Caco-2 (cell line): ENCODE measurements around the gene IL19. TPM values are rescaled to one million over a fixed set of nuclear protein-coding genes. Genes with fewer than 3 reads are reported as not detected.

Experiments
- BruUV-seq: library from RNA; stranded (reverse); fragments of 400-500 nt; replicated peaks from 2 replicates; lab custom pipeline; 2021; lab: Mats Ljungman, UMichigan
- CTCF ChIA-PET: fragments of 300-600 bp; sonication (Branson Sonifier 250); formaldehyde crosslinking; loops from one replicate; lab custom pipeline; 2022; ENCODE audit warnings: antibody characterized with exemption; lab: Charles Lee
- POLR2A ChIA-PET: fragments of 300-600 bp; sonication (Branson Sonifier 250); formaldehyde crosslinking; loops from one replicate; lab custom pipeline; 2022; ENCODE audit warnings: antibody characterized with exemption; lab: Charles Lee
- DNase-seq, 2 experiments: peaks; one replicate each; pipeline versions ENCODE4 v3.0.0 to v3.0.0-alpha.2; 2020 to 2022
- H3K27me3 ChIP-seq: replicated peaks from 2 replicates; pipeline ENCODE4 v1.6.0; 2011; ENCODE audit warnings: low read length; ENCODE audit not compliant: control insufficient read depth, insufficient read depth
- H3K36me3 ChIP-seq: 2 replicates; pipeline ENCODE4 v1.5.1; 2011; ENCODE audit warnings: low read length; ENCODE audit not compliant: control insufficient read depth, insufficient read depth
- H3K4me1 ChIP-seq: fragments of 250-450 bp; sonication (Bioruptor Pico); 2 replicates; pipeline ENCODE4 v1.5.1; 2020; ENCODE audit warnings: mild to moderate bottlenecking
- H3K4me3 ChIP-seq: 2 replicates; pipeline ENCODE4 v1.5.1; 2011; ENCODE audit warnings: low read depth, mild to moderate bottlenecking, control low read depth, low read length
- H3K9me3 ChIP-seq: fragments of 250-450 bp; sonication (Bioruptor Pico); 2 replicates; pipeline ENCODE4 v1.5.1; 2020; ENCODE audit warnings: mild to moderate bottlenecking, moderate library complexity
- H3K27ac Mint-ChIP-seq: one replicate; pipeline ENCODE4 v1.8.0; 2022; ENCODE audit warnings: mixed read lengths; ENCODE audit not compliant: unreplicated experiment
- H3K27me3 Mint-ChIP-seq: one replicate; pipeline ENCODE4 v1.8.0; 2022; ENCODE audit warnings: mixed read lengths; ENCODE audit not compliant: insufficient read depth, unreplicated experiment
- H3K36me3 Mint-ChIP-seq: one replicate; pipeline ENCODE4 v1.8.0; 2022; ENCODE audit warnings: mild to moderate bottlenecking, mixed read lengths; ENCODE audit not compliant: insufficient read depth, unreplicated experiment
- H3K4me1 Mint-ChIP-seq: one replicate; pipeline ENCODE4 v1.8.0; 2022; ENCODE audit warnings: low read depth, mixed read lengths; ENCODE audit not compliant: unreplicated experiment
- H3K4me3 Mint-ChIP-seq: one replicate; pipeline ENCODE4 v1.8.0; 2022; ENCODE audit warnings: mild to moderate bottlenecking, moderate library complexity, mixed read lengths; ENCODE audit not compliant: unreplicated experiment
- H3K9me3 Mint-ChIP-seq: one replicate; pipeline ENCODE4 v1.8.0; 2022; ENCODE audit warnings: mixed read lengths; ENCODE audit not compliant: unreplicated experiment
- intact Hi-C: fragments of 100-400 bp; cut with micrococcal nuclease; formaldehyde crosslinking; loops from one replicate; pipeline ENCODE4 v1.10.0; 2022; ENCODE audit not compliant: unreplicated experiment
- total RNA-seq: library from RNA; stranded (reverse); gene quantifications from 2 replicates; pipeline ENCODE4 v1.2.3, GENCODE V29; 2022
- TF ChIP-seq, protein P1 (sequence below), 2 experiments: fragments of 200-600 bp in 1 of 2; IDR thresholded peaks; 1 replicate in 1 of 2; 2 replicates in 1 of 2; pipeline versions ENCODE4 v1.5.1 to v1.8.0; 2011 to 2022; ENCODE audit warnings: antibody characterized with exemption in 1 of 2, control low read depth in 1 of 2, inconsistent platforms in 1 of 2, low read depth in 1 of 2, low read length in 1 of 2, mild to moderate bottlenecking in 1 of 2, moderate library complexity in 1 of 2; ENCODE audit not compliant: insufficient read depth in 1 of 2, severe bottlenecking in 1 of 2, unreplicated experiment in 1 of 2

IL19 gene
- total RNA-seq, 1 experiment from 2014 or later, result not detected

DNA sequence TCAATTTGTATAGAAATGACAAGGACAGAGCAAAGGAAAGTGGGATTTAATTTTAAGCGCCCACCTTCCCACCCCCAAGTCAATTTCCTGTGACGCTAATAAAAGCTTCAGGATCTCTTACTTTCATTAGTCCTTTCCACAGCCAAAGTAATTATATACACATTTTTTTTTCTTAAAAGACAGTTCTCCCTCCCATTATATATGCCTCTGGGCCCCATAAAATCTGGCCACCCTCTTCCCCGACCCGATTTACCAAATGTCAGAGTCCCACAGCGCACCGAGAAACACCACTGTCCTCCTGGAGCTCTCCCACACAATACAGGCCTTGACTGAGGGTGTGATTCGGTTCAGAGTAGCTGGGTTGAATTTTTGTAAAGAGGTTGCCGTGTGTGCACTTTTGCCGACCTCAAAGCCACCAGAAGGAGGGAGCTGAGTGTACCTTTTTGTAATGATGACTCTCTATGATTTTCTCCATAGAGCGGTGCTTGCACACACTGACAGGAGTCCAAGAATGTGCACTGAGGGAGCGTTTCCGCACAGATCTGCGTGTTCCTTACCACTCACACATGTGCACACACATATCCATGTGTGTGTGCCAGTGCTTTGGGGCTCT is 27.9 kb downstream of the IL19 start:
- Mint-ChIP-seq H3K27me3 (no peaks in the 10 kb centered on the region), H3K36me3 (no peaks in the 10 kb centered on the region), H3K4me3 (no peak overlapping the region), H3K4me1 (peaks cover 6% of the 10 kb centered on the region), H3K9me3 (no peaks in the 10 kb centered on the region), H3K27ac (no peak overlapping the region)
- TF ChIP-seq, protein P1, sequence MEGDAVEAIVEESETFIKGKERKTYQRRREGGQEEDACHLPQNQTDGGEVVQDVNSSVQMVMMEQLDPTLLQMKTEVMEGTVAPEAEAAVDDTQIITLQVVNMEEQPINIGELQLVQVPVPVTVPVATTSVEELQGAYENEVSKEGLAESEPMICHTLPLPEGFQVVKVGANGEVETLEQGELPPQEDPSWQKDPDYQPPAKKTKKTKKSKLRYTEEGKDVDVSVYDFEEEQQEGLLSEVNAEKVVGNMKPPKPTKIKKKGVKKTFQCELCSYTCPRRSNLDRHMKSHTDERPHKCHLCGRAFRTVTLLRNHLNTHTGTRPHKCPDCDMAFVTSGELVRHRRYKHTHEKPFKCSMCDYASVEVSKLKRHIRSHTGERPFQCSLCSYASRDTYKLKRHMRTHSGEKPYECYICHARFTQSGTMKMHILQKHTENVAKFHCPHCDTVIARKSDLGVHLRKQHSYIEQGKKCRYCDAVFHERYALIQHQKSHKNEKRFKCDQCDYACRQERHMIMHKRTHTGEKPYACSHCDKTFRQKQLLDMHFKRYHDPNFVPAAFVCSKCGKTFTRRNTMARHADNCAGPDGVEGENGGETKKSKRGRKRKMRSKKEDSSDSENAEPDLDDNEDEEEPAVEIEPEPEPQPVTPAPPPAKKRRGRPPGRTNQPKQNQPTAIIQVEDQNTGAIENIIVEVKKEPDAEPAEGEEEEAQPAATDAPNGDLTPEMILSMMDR (IDR thresholded peaks at IDR 0.05; ENCODE audit: insufficient read depth in 1 of 2, low read depth in 1 of 2, low read length in 1 of 2, severe bottlenecking in 1 of 2, unreplicated experiment in 1 of 2), result no peak
- Histone ChIP-seq H3K4me3 (no peak overlapping the region), H3K27me3 (no peaks in the 10 kb centered on the region), H3K36me3 (no peaks in the 10 kb centered on the region), H3K4me1 (no peaks in the 10 kb centered on the region), H3K9me3 (no peaks in the 10 kb centered on the region)
- ChIA-PET POLR2A (no interaction called here), CTCF (interaction anchor here (2.3 kb wide), 1 partner anchor 11 kb away, joined by 7 read pairs; no protein-coding TSS in a partner anchor)
- intact Hi-C loops, result no loop called here
- no peak for DNase-seq
- no TSS peak for BruUV-seq

DNA sequence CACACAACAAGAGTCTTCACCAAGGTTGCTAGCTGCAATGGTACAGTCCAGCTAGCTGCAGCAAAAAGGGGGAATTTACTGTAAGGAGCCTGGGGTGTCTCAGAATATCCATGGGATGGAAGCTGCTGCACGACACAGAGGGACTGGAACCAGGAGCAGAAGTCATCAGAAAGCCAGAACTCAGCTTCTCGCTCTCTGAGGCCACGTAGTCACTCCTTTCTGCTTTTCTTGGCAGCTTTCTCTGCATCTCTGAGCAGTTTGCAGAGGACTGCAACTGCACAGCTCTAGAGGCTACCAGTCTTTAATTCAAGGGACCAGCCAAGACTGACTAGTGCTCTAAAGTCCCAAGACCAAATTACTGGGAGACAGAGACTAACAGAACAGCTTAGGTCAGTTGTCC is 28.7 kb downstream of the IL19 start:
- H3K4me1 Mint-ChIP-seq, result peaks cover 6% of the 10 kb centered on the region
- no peaks in the 10 kb centered on the region for H3K4me1 ChIP-seq
- no peak overlapping the region for H3K4me3 ChIP-seq
- intact Hi-C loops, result no loop called here
- no peak for DNase-seq
- CTCF ChIA-PET, result interaction anchor here (0.5 to 2.3 kb wide), 3 partner anchors 10 to 73 kb away, joined by 3 to 7 read pairs (median 3); no protein-coding TSS in a partner anchor
- H3K27me3 Mint-ChIP-seq, result no peaks in the 10 kb centered on the region
- H3K4me3 Mint-ChIP-seq, result no peak overlapping the region
- TF ChIP-seq, protein P1 (IDR thresholded peaks at IDR 0.05; ENCODE audit: insufficient read depth in 1 of 2, low read depth in 1 of 2, low read length in 1 of 2, severe bottlenecking in 1 of 2, unreplicated experiment in 1 of 2), result no peak
- POLR2A ChIA-PET, result no interaction called here
- no peak overlapping the region for H3K27ac Mint-ChIP-seq
- no TSS peak for BruUV-seq
- H3K9me3 Mint-ChIP-seq, result no peaks in the 10 kb centered on the region
- H3K36me3 Mint-ChIP-seq, result no peaks in the 10 kb centered on the region
- H3K27me3 ChIP-seq, result no peaks in the 10 kb centered on the region
- no peaks in the 10 kb centered on the region for H3K9me3 ChIP-seq
- no peaks in the 10 kb centered on the region for H3K36me3 ChIP-seq

DNA sequence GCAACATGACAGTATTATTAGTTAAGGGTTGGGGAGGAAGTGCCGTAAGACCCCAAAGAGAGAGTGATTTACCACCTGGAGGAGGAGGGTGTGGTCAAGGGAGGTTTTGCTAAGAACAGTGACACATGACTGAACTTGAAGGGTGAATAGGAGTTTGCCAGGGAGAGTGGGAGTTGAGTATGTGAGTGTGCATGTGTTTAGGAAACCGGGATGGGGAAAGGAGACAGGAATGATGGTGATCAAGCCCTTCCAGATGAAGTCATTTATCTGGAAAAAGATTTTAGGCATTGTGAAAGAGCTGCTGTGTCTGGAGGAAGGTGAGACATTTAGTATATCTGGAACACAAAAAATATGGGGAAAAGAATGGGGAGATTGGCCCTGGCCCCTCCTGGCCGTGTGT is 29.8 kb downstream of the IL19 start:
- TF ChIP-seq, protein P1 (IDR thresholded peaks at IDR 0.05; ENCODE audit: insufficient read depth in 1 of 2, low read depth in 1 of 2, low read length in 1 of 2, severe bottlenecking in 1 of 2, unreplicated experiment in 1 of 2), result no peak
- H3K36me3 ChIP-seq, result no peaks in the 10 kb centered on the region
- intact Hi-C loops, result no loop called here
- POLR2A ChIA-PET, result no interaction called here
- H3K27me3 ChIP-seq, result no peaks in the 10 kb centered on the region
- no peak for DNase-seq
- no peak overlapping the region for H3K4me3 Mint-ChIP-seq
- no peak overlapping the region for H3K27ac Mint-ChIP-seq
- no peaks in the 10 kb centered on the region for H3K4me1 ChIP-seq
- no TSS peak for BruUV-seq
- H3K9me3 Mint-ChIP-seq, result no peaks in the 10 kb centered on the region
- H3K4me1 Mint-ChIP-seq, result peaks cover 6% of the 10 kb centered on the region
- CTCF ChIA-PET, result no interaction called here
- no peaks in the 10 kb centered on the region for H3K27me3 Mint-ChIP-seq
- H3K36me3 Mint-ChIP-seq, result no peaks in the 10 kb centered on the region
- H3K4me3 ChIP-seq, result no peak overlapping the region
- no peaks in the 10 kb centered on the region for H3K9me3 ChIP-seq
